Liver (tissue), 3 donors: ENCODE data around the gene KCNJ5.

Experiments used
- EGR1 ChIP-seq, 2 donors: IDR thresholded peaks; 2 replicates each; pipeline ENCODE4 v1.6.1; 2016 to 2018; ENCODE audit warnings: antibody characterized with exemption in 2 of 2, low read depth in 2 of 2
- FOXA1 ChIP-seq: IDR thresholded peaks from 2 replicates; pipeline ENCODE4 v1.6.1; 2016; ENCODE audit warnings: antibody characterized with exemption
- JUND ChIP-seq, 2 donors: IDR thresholded peaks; 2 replicates each; pipeline ENCODE4 v1.6.1; 2016; ENCODE audit warnings: antibody characterized with exemption in 2 of 2
- RAD21 ChIP-seq, 2 donors: IDR thresholded peaks; 2 replicates each; pipeline ENCODE4 v1.6.1; 2016; ENCODE audit warnings: antibody characterized with exemption in 2 of 2, mild to moderate bottlenecking in 2 of 2
- RXRA ChIP-seq, 2 donors: IDR thresholded peaks; 2 replicates each; pipeline ENCODE4 v1.6.1; 2017 to 2018; ENCODE audit warnings: antibody characterized with exemption in 2 of 2, mild to moderate bottlenecking in 1 of 2
- SP1 ChIP-seq: IDR thresholded peaks from 2 replicates; pipeline ENCODE4 v1.6.1; 2018; ENCODE audit warnings: antibody characterized with exemption, mild to moderate bottlenecking
- TAF1 ChIP-seq: conservative IDR thresholded peaks from 2 replicates; pipeline ENCODE4 v1.6.1; 2016; ENCODE audit warnings: antibody characterized with exemption, mild to moderate bottlenecking
- YY1 ChIP-seq: IDR thresholded peaks from 2 replicates; pipeline ENCODE4 v1.6.1; 2016; ENCODE audit warnings: antibody characterized with exemption, mild to moderate bottlenecking
- TF ChIP-seq, protein P1 (sequence below): fragments of 150-350 bp; IDR thresholded peaks from 2 replicates; pipeline ENCODE4 v1.5.1; 2017; ENCODE audit warnings: improper control_type of control experiment, low read depth, low read length; ENCODE audit not compliant: missing input control
- TF ChIP-seq, protein P2 (sequence below): IDR thresholded peaks from 2 replicates; pipeline ENCODE4 v1.6.1; 2016; ENCODE audit warnings: antibody characterized with exemption
- TF ChIP-seq, protein P3 (sequence below): IDR thresholded peaks from 2 replicates; pipeline ENCODE4 v1.6.1; 2016; ENCODE audit warnings: antibody characterized with exemption, mild to moderate bottlenecking
- donor health status: healthy.
- donor health status: healthy.

DNA sequence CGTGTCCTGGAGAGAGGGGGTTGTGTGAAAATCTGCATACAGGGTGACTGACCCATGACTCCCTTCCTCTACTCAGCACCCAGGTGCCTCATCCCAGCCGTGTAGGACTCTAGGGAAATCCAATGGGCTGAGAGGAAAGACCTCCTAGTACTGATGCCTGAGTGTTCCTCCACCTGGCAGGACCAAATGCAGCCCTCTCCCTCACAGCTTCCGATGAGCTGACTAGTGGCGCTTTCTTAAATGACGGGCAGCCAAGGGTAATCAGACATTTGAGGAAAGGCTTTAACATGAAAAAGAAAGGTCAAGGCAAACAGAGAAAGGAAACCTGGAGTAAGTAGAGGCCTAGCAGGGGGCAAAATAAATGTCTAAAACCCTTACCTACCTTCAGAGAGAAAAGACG, 19.1 kb upstream of the KCNJ5 start:
- no peak for TF ChIP-seq SP1
- TF ChIP-seq, protein P1, sequence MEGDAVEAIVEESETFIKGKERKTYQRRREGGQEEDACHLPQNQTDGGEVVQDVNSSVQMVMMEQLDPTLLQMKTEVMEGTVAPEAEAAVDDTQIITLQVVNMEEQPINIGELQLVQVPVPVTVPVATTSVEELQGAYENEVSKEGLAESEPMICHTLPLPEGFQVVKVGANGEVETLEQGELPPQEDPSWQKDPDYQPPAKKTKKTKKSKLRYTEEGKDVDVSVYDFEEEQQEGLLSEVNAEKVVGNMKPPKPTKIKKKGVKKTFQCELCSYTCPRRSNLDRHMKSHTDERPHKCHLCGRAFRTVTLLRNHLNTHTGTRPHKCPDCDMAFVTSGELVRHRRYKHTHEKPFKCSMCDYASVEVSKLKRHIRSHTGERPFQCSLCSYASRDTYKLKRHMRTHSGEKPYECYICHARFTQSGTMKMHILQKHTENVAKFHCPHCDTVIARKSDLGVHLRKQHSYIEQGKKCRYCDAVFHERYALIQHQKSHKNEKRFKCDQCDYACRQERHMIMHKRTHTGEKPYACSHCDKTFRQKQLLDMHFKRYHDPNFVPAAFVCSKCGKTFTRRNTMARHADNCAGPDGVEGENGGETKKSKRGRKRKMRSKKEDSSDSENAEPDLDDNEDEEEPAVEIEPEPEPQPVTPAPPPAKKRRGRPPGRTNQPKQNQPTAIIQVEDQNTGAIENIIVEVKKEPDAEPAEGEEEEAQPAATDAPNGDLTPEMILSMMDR: no peak
- no peak for TF ChIP-seq TAF1
- no peak for TF ChIP-seq JUND (IDR thresholded peaks at IDR 0.05)
- TF ChIP-seq, protein P2, sequence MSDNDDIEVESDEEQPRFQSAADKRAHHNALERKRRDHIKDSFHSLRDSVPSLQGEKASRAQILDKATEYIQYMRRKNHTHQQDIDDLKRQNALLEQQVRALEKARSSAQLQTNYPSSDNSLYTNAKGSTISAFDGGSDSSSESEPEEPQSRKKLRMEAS: no peak
- TF ChIP-seq RXRA (IDR thresholded peaks at IDR 0.05): no peak
- no peak for TF ChIP-seq YY1
- TF ChIP-seq EGR1 (IDR thresholded peaks at IDR 0.05; ENCODE audit: low read depth in 2 of 2): no peak
- no peak for TF ChIP-seq RAD21 (IDR thresholded peaks at IDR 0.05)
- TF ChIP-seq, protein P3, sequence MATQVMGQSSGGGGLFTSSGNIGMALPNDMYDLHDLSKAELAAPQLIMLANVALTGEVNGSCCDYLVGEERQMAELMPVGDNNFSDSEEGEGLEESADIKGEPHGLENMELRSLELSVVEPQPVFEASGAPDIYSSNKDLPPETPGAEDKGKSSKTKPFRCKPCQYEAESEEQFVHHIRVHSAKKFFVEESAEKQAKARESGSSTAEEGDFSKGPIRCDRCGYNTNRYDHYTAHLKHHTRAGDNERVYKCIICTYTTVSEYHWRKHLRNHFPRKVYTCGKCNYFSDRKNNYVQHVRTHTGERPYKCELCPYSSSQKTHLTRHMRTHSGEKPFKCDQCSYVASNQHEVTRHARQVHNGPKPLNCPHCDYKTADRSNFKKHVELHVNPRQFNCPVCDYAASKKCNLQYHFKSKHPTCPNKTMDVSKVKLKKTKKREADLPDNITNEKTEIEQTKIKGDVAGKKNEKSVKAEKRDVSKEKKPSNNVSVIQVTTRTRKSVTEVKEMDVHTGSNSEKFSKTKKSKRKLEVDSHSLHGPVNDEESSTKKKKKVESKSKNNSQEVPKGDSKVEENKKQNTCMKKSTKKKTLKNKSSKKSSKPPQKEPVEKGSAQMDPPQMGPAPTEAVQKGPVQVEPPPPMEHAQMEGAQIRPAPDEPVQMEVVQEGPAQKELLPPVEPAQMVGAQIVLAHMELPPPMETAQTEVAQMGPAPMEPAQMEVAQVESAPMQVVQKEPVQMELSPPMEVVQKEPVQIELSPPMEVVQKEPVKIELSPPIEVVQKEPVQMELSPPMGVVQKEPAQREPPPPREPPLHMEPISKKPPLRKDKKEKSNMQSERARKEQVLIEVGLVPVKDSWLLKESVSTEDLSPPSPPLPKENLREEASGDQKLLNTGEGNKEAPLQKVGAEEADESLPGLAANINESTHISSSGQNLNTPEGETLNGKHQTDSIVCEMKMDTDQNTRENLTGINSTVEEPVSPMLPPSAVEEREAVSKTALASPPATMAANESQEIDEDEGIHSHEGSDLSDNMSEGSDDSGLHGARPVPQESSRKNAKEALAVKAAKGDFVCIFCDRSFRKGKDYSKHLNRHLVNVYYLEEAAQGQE: no peak
- no peak for TF ChIP-seq FOXA1
